Testis (tissue), 3 donors: ENCODE measurements around the gene DCAF5. TPM values are rescaled to one million over a fixed set of nuclear protein-coding genes. Genes with fewer than 3 reads are reported as not detected.

Source experiments
- DNase-seq: peaks from one replicate; pipeline ENCODE4 v3.0.0-alpha.2; 2019
- H3K27ac ChIP-seq, 2 donors: fragments of 200-600 bp; sonication (generic); one replicate each; pipeline ENCODE4 v1.5.1; 2019
- H3K27me3 ChIP-seq: fragments of 200-600 bp; sonication (generic); one replicate; pipeline ENCODE4 v1.5.1; 2019
- H3K36me3 ChIP-seq: fragments of 200-600 bp; sonication (generic); one replicate; pipeline ENCODE4 v1.5.1; 2017; ENCODE audit warnings: low read depth; ENCODE audit errors: missing control alignments
- H3K4me1 ChIP-seq: fragments of 200-600 bp; sonication (generic); one replicate; pipeline ENCODE4 v1.5.1; 2019
- H3K4me3 ChIP-seq, 2 donors: fragments of 200-600 bp; sonication (generic); one replicate each; pipeline ENCODE4 v1.5.1; 2017 to 2019
- H3K9me3 ChIP-seq: fragments of 200-600 bp; sonication (generic); one replicate; pipeline ENCODE4 v1.5.1; 2017
- CTCF ChIP-seq, 3 experiments: fragments of 450-650 bp in 2 of 3; fragments of 200-600 bp in 1 of 3; sonication (generic) in 1 of 3; IDR thresholded peaks; one replicate each; pipeline ENCODE4 v1.5.1; 2016 to 2019; ENCODE audit warnings: antibody characterized with exemption in 3 of 3, mild to moderate bottlenecking in 2 of 3, moderate library complexity in 1 of 3
- POLR2A ChIP-seq: fragments of 450-650 bp; IDR thresholded peaks from one replicate; pipeline ENCODE4 v1.6.1; 2017; ENCODE audit warnings: antibody characterized with exemption, mild to moderate bottlenecking, moderate library complexity
- WGBS, 2 donors: methylation state at CpG; one replicate each; pipeline ENCODE4 v1.1.5; 2018; 5-methylcytosine and 5-hydroxymethylcytosine counted together
- intact Hi-C: fragments of 100-400 bp; cut with DNase I; formaldehyde crosslinking; loops from one replicate; pipeline ENCODE4 v1.15.1; 2023; ENCODE audit warnings: low total_unique reads
- polyA plus RNA-seq: library from polyadenylated mRNA; stranded (reverse); fragments of 350-450 nt; fragmentation: Illumina TruSeq; extraction: RNeasy Lipid Tissue Mini Kit (QIAGEN cat#74804); gene quantifications from one replicate; pipeline ENCODE4 v1.2.3, GENCODE V29; 2014; ENCODE audit warnings: low read depth, low replicate concordance; ENCODE audit not compliant: insufficient read depth
- total RNA-seq, 2 donors: library from RNA; depleted of rRNA; stranded (reverse); fragments of >200 nt; gene quantifications; one replicate each; pipeline ENCODE4 v1.2.3, GENCODE V29; 2016

DCAF5 gene
- total and polyA plus RNA-seq, 3 donors from 2014 or later, result 97.7 to 168 (median 129) TPM

GRCh38 chr14:69046476-69046860, 106.5 kb downstream of the DCAF5 start:
- intact Hi-C loops, result no loop called here
- no peak for DNase-seq
- Histone ChIP-seq H3K27ac (peak overlapping the region; percentile 56 to 63), H3K4me1 (peaks cover 74% of the 10 kb centered on the region), H3K9me3 (no peaks in the 10 kb centered on the region), H3K4me3 (no peak overlapping the region), H3K27me3 (no peaks in the 10 kb centered on the region), H3K36me3 (no peaks in the 10 kb centered on the region)
- WGBS, 2 donors, result 40 to 42% methylated on average over 7 of the region's 7 CpGs
- TF ChIP-seq CTCF (IDR thresholded peaks at IDR 0.05) (no peak), POLR2A (no peak)

- no peak overlapping the region for H3K4me3 ChIP-seq
- peak; percentile 38 for DNase-seq
- intact Hi-C loops, result no loop called here
- TF ChIP-seq POLR2A, result no peak
- TF ChIP-seq CTCF (IDR thresholded peaks at IDR 0.05), result no peak
- no peaks in the 10 kb centered on the region for H3K36me3 ChIP-seq
- no peaks in the 10 kb centered on the region for H3K9me3 ChIP-seq
- H3K27ac ChIP-seq, result peak overlapping the region; percentile 56 to 63
- WGBS, 2 donors, result 32 to 53% methylated on average over 7 of the region's 7 CpGs
- peaks cover 69% of the 10 kb centered on the region for H3K4me1 ChIP-seq
- no peaks in the 10 kb centered on the region for H3K27me3 ChIP-seq
Observed at GRCh38 chr14:69045857-69046475, 107.0 kb downstream of the DCAF5 start.

GRCh38 chr14:69044965-69045555, 107.9 kb downstream of the DCAF5 start:
- H3K27me3 ChIP-seq, result no peaks in the 10 kb centered on the region
- DNase-seq, result peak; percentile 75
- intact Hi-C loops, result no loop called here
- WGBS, 2 donors, result 36 to 66% methylated on average over 5 to 6 of the region's 6 CpGs
- H3K4me1 ChIP-seq, result peaks cover 62% of the 10 kb centered on the region
- peak overlapping the region; percentile 56 to 63 for H3K27ac ChIP-seq
- H3K36me3 ChIP-seq, result no peaks in the 10 kb centered on the region
- H3K9me3 ChIP-seq, result no peaks in the 10 kb centered on the region
- TF ChIP-seq CTCF (IDR thresholded peaks at IDR 0.05), result no peak
- no peak for TF ChIP-seq POLR2A
- H3K4me3 ChIP-seq, result no peak overlapping the region

GRCh38 chr14:69044296-69044695, 108.6 kb downstream of the DCAF5 start:
- no peaks in the 10 kb centered on the region for H3K27me3 ChIP-seq
- WGBS, 2 donors, result 69 to 80% methylated on average over 2 of the region's 2 CpGs
- H3K4me3 ChIP-seq, result no peak overlapping the region
- H3K27ac ChIP-seq, result peak overlapping the region in 1 of 2 donors; percentile 41
- no peaks in the 10 kb centered on the region for H3K9me3 ChIP-seq
- H3K4me1 ChIP-seq, result peaks cover 54% of the 10 kb centered on the region
- DNase-seq, result no peak
- no peaks in the 10 kb centered on the region for H3K36me3 ChIP-seq
- intact Hi-C loops, result no loop called here
- TF ChIP-seq POLR2A, result no peak
- no peak for TF ChIP-seq CTCF (IDR thresholded peaks at IDR 0.05)
